ENCODE measurements around the gene EP400.
A peak's percentile ranks its signal among the peaks of the same experiment; 100 is the strongest.

Gene EP400, protein sequence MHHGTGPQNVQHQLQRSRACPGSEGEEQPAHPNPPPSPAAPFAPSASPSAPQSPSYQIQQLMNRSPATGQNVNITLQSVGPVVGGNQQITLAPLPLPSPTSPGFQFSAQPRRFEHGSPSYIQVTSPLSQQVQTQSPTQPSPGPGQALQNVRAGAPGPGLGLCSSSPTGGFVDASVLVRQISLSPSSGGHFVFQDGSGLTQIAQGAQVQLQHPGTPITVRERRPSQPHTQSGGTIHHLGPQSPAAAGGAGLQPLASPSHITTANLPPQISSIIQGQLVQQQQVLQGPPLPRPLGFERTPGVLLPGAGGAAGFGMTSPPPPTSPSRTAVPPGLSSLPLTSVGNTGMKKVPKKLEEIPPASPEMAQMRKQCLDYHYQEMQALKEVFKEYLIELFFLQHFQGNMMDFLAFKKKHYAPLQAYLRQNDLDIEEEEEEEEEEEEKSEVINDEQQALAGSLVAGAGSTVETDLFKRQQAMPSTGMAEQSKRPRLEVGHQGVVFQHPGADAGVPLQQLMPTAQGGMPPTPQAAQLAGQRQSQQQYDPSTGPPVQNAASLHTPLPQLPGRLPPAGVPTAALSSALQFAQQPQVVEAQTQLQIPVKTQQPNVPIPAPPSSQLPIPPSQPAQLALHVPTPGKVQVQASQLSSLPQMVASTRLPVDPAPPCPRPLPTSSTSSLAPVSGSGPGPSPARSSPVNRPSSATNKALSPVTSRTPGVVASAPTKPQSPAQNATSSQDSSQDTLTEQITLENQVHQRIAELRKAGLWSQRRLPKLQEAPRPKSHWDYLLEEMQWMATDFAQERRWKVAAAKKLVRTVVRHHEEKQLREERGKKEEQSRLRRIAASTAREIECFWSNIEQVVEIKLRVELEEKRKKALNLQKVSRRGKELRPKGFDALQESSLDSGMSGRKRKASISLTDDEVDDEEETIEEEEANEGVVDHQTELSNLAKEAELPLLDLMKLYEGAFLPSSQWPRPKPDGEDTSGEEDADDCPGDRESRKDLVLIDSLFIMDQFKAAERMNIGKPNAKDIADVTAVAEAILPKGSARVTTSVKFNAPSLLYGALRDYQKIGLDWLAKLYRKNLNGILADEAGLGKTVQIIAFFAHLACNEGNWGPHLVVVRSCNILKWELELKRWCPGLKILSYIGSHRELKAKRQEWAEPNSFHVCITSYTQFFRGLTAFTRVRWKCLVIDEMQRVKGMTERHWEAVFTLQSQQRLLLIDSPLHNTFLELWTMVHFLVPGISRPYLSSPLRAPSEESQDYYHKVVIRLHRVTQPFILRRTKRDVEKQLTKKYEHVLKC (N-terminal part only)

DNA sequence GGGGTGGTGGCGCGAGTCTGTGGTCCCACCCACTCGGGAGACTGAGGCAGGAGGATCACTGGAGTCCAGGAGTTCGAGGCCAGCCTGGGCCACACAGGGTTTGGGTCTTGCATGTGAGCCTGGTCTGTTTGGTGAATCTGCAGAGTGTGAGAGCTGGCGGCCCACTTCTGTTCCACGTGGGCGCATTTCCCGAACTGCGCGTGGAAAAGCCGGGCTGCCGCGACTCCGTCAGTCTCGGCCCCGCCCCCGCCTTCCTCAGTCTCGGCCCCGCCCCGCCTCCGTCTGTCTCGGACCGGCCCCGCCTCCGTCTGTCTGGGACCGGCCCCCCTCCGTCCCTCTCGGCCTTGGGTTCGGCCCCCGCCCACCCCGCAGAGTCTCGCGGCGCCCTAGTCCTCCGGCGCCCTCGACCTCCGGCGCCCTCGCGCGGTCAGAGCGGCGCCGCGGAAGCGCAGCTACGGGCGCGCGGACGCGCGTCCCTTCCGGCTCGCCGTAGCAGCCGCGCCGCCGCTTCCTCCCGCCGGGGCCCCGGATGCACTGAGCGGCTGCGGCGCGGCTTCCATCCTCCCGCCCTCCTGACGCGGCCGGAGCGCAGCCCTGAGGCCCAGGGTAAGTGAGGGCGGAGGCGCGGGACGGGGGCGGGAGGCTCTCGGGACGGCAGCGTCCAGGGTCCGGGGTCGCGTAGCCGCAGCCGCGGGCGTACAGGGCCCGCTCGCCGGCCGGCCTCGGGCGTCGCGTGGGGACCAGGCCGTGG, at the start of gene EP400:
EP400 (plus strand) TSS at position 512 of the 751 bp plus-strand sequence. CDS start 10,678 bp downstream, outside the sequence.
- DNase-seq (ENCODE audit: low spot score): peak; percentile 96

DNA sequence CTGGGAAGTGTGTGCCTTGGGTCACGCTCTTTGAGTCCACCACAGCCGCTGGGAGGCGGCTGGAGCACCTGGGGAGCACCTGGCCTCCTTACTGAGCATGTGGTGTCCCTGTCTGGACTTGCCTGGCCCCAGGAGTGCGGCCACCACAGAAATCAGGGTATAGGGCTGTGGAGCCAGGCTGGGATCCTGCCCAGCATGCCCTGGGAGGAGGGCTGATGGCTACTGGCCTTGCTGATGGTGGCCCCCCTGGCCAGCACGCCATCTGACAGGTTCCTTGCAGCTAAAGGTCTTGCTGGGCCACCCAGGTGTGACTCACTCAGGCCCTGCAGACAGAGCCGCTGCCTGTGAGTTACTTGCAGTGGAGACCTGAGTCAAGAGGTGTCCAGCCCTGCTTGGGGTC, 49.3 kb upstream of the EP400 start:
- DNase-seq (ENCODE audit: low spot score): no peak

- DNase-seq (ENCODE audit: low spot score): no peak
Observed at GRCh38 chr12:131901431-131902331, 48.1 kb upstream of the EP400 start.

DNA sequence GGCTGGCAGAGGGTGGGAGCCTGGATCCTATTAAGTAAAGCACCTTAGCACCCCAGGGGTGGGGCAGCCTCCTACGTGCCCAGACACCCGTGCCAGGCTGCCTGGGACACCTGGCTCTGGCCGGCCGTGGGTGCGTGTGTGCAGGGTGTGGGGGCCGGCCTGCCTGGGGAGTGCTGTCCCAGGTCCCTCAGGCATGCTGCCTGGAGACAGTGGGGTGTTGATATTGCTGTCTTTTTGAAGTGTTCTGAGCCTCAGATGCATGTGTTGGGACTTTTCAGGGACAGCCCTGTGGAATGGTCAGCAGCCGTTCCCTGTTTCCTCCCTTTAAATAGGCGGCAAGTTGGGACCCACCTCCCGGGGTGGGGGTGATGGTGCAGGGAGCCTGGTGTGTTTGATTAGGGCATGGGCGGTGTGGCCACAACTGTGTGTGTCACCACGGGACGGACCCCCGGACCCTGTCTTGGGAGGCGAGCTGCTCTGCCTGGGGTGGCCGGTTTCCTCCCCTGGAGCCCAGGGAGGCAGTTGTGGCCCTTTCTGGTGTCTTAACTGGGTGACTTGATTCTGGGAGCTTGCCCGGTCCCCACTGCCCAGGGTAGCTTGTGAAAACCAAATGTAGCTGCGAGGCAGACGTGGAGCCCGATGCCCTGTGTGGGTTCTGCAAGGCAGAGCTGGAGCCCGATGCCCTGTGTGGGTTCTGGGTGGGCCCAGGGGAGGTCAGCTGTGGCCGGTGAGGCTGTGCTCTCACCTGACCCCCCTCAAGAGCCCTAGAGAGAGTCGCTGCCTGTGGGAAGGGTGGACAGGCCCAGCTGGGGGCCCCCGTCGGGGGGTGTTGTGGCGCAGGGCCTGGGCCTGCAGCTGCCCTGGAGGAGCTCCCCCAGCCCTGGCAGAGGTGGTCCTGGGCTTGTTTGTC, 47.2 kb upstream of the EP400 start:
- DNase-seq (ENCODE audit: low spot score): no peak

GRCh38 chr12:131903270-131904255, 46.2 kb upstream of the EP400 start:
- DNase-seq (ENCODE audit: low spot score): no peak

- DNase-seq (ENCODE audit: low spot score): no peak
Observed at GRCh38 chr12:131904346-131904745, 45.4 kb upstream of the EP400 start.

DNA sequence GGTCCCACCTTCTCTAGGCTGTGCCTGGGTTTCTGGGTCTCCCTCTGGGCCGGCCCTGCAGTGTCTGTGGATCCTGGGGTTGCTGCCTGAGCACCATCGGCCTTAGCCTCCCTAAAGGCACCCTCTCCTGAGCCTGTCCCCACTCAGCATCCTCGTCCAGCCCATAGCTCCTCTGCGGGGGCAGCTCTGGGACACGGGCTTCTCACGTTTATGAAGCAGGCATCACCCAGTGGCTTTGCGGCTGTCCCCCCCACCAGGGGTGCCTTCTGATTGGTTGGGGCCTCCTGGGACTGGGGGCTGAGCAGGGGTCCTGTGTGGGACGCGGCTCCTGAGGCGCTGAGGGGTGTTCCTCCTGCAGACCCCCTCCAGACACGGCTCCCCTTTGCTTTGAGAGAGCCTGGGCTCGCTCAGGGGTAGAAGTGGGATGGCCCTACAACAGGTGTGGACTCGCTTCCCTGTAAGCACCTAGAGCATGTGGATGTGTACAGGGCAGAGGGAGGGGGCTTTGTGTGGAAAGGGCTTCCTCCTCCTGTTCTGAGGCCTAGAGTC, 44.6 kb upstream of the EP400 start:
- DNase-seq (ENCODE audit: low spot score): no peak

- no peak for DNase-seq (ENCODE audit: low spot score)
Observed at GRCh38 chr12:131905630-131906091, 44.1 kb upstream of the EP400 start.

DNA sequence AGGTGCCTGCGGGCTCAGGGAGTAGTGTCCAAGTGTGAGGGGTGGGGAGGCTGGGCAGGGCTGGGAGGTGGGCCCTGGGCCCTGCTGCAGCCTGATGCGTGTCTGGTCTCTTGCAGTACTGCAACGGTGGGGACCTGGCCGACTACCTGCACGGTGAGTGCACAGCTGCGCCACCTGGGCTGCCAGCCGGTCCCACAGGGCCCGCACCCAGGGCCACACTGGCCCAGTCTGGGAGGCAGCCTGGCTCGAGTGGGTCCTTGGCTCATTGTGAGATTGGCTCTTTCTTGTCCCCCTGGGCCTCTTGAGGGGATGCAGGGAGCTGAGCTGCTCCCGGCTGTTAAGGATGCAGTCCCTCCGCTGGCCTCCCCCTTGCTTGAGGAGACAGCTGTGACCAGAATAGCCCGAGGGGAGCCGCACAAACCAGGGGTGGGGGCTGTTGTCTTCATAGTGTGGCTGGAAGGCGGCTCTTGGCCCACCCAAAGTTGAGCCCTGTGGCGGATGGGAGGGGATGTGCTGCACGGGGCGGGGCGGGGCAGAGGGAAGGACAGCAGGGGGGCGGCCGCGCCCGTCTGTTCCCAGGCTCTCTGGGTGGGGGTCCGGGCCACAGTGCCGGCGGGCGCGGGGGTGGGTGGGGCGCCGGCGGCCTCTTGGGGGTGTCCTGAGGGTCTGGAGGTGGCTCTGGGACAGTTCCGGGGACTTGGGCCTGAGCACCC, 42.2 kb upstream of the EP400 start:
- DNase-seq (ENCODE audit: low spot score): no peak

- DNase-seq (ENCODE audit: low spot score): no peak
Observed at GRCh38 chr12:131908092-131909080, 41.4 kb upstream of the EP400 start.

GRCh38 chr12:131909081-131909751, 40.5 kb upstream of the EP400 start:
- DNase-seq (ENCODE audit: low spot score): no peak

- no peak for DNase-seq (ENCODE audit: low spot score)
Observed at GRCh38 chr12:131909752-131910219, 40.0 kb upstream of the EP400 start.

DNA sequence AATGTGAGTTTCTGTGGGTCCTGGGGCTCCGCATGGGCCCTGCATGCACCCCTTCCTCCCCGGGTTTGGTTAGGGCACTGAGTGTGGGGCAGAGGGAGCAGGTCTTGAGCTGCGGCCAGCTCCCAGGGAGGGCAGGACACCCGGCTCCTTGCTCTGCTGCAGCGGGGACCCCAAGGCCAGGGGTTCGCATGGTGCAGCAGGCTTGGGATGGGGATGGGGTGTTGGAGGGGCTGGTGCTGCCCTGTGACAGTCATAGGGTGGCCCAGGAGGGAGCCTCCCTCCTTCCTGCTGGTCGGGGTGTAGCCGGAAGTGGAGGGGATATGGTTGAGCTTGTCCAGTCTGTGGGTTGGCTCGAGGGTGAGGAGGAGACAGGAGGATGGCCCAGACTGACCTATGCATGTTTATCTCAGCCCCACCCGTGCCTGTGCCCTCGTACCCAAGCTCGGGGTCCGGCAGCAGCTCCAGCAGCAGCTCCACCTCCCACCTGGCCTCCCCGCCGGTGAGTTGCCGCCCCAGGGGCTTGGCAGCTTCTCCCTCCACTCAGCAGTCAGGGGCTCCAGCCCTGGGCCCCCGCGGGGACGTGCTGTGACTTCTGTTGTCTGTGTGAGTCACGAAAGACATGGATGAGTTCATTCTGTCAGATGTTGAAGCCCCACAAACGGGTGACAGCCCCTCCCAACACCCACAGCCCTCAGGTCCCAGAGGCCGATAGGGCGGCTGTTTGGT, 39.3 kb upstream of the EP400 start:
- DNase-seq (ENCODE audit: low spot score): no peak

- no peak for DNase-seq (ENCODE audit: low spot score)
Observed at GRCh38 chr12:131911028-131911650, 38.6 kb upstream of the EP400 start.
